ENCODE results near the gene SLC25A6.

Gene SLC25A6

DNA sequence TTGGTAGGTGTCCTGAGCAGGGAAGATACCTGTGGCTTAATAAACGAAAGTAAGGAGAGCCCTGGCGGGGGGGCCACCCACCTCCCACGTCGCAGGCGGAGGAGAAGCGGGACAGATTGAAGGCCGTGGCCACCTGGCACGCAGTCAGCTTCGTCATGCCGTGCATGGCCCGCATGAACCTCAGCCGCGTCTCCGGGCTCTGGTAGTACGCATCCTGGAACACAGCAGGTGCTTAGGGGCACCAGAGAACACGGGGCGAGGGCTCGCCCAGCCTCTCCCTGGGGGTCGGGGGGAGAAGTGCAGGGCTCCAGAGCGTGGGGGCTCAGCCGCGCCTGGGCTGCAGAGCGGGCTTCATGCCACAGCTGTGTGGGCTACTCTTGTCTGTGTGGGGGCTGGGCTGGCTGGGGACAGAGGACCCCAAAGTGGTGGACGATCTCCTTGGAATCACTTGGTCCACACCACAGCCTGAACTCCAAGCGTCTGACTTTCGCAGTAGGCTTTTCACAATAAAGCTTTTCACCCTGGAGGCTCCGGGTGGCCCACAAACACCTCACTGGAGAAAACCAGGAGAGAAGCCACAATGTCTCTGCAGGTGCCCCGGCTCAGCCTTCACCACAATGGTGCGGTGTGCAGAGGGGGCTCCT, 27.1 kb upstream of the SLC25A6 start:
- TF ChIP-seq, protein P1, sequence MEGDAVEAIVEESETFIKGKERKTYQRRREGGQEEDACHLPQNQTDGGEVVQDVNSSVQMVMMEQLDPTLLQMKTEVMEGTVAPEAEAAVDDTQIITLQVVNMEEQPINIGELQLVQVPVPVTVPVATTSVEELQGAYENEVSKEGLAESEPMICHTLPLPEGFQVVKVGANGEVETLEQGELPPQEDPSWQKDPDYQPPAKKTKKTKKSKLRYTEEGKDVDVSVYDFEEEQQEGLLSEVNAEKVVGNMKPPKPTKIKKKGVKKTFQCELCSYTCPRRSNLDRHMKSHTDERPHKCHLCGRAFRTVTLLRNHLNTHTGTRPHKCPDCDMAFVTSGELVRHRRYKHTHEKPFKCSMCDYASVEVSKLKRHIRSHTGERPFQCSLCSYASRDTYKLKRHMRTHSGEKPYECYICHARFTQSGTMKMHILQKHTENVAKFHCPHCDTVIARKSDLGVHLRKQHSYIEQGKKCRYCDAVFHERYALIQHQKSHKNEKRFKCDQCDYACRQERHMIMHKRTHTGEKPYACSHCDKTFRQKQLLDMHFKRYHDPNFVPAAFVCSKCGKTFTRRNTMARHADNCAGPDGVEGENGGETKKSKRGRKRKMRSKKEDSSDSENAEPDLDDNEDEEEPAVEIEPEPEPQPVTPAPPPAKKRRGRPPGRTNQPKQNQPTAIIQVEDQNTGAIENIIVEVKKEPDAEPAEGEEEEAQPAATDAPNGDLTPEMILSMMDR (IDR thresholded peaks at IDR 0.05; ENCODE audit: extremely low read depth, missing control alignments): no peak
- no peak for DNase-seq (ENCODE audit: low spot score)

DNA sequence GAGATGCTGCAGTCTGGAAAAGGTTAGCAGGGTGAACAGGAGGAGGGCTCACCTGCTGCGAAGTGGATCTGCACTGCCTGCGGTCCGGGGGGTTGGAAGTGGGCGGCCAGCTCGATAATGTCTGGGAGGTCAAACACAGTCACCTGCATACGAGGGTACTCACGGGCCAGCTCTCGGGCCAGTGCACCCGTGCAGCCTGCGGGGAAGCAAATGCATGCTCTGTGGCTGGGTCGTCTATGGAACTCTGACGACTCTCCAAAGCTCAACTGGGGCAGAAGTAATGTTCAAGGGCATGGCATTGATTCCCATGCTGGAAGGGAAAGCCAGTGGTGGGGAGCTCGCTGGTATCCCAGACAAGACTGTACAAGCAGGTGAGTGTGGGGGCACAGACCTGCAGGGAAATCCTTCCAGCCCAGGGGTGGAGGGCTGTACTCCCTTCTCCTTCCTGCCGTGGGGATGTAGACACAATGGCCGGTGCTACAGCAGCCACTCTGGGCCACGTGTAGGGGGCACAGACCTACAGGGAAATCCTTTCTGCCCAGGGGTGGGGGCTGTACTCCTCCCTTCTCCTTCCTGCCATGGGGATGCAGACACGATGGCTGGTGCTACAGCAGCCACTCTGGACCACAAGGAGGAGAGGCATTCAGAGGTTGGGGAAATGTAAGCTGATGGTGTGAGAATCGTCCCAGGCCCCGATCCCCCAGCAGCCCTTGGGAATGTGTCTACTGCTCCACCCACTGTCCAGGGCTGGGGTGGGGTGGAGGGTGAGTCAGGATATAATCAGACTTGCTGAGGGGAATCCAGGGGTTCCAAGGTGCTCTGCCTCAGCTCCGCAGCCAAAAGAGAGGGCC, 26.2 kb upstream of the SLC25A6 start:
- DNase-seq (ENCODE audit: low spot score): no peak
- TF ChIP-seq, protein P1 (IDR thresholded peaks at IDR 0.05; ENCODE audit: extremely low read depth, missing control alignments): no peak

GRCh38 chrX:1416965-1417760, 25.2 kb upstream of the SLC25A6 start:
- TF ChIP-seq, protein P1 (IDR thresholded peaks at IDR 0.05; ENCODE audit: extremely low read depth, missing control alignments): no peak
- no peak for DNase-seq (ENCODE audit: low spot score)

GRCh38 chrX:1416327-1416784, 24.4 kb upstream of the SLC25A6 start:
- no peak for DNase-seq (ENCODE audit: low spot score)
- TF ChIP-seq, protein P1 (IDR thresholded peaks at IDR 0.05; ENCODE audit: extremely low read depth, missing control alignments): no peak

DNA sequence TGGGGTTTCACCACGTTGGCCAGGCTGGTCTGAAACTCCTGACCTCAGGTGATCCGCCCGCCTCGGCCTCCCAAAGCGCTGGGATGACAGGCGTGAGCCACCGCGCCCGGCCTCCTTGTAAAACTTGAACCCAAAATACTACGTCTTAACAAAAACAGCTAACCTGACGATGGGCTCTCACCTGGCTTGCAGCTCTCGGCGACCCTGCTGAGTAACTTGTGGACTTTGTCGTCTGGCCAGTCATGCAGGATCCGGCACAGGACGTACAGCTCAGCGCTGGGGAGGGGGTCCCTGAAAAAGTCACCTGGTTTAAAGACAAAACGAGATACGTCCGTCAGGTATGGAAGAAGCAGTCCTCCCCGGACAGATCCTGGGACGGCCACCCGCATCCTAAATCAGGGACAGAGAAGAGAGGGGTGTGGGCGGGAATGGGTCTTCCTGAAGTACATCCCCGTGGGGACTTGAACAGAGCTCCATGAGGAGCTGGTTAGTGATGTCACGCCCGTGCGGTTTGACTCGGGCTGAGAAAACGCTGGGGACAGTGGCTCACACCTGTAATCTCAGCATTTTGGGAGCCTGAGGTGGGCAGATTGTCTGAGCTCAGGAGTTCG, 20.7 kb upstream of the SLC25A6 start:
- DNase-seq (ENCODE audit: low spot score): no peak
- TF ChIP-seq, protein P1 (IDR thresholded peaks at IDR 0.05; ENCODE audit: extremely low read depth, missing control alignments): no peak

GRCh38 chrX:1411326-1411725, 19.4 kb upstream of the SLC25A6 start:
- TF ChIP-seq, protein P1 (IDR thresholded peaks at IDR 0.05; ENCODE audit: extremely low read depth, missing control alignments): no peak
- DNase-seq (ENCODE audit: low spot score): no peak
